ENCODE measurements around the gene SCIN.

Gene SCIN

GRCh38 chr7:12578930-12579640 lies 8.6 kb downstream of the SCIN start:
- TF ChIP-seq FOXM1 (IDR thresholded peaks at IDR 0.05; ENCODE audit: borderline replicate concordance, low read depth) (no peak), EP300 (IDR thresholded peaks at IDR 0.05; ENCODE audit: borderline replicate concordance) (no peak), USF1 (IDR thresholded peaks at IDR 0.05) (no peak), CREB1 (IDR thresholded peaks at IDR 0.05; ENCODE audit: low read depth) (no peak), TAF1 (IDR thresholded peaks at IDR 0.05; ENCODE audit: low read depth) (no peak), ZBTB7A (IDR thresholded peaks at IDR 0.05; ENCODE audit: low read depth) (no peak), RAD21 (IDR thresholded peaks at IDR 0.05; ENCODE audit: low read depth) (no peak), TCF12 (IDR thresholded peaks at IDR 0.05; ENCODE audit: low read depth) (no peak), CEBPB (IDR thresholded peaks at IDR 0.05) (no peak), MAX (IDR thresholded peaks at IDR 0.05) (no peak), YY1 (IDR thresholded peaks at IDR 0.05; ENCODE audit: low read depth) (no peak), EGR1 (IDR thresholded peaks at IDR 0.05) (no peak), TEAD4 (IDR thresholded peaks at IDR 0.05) (no peak), REST (IDR thresholded peaks at IDR 0.05; ENCODE audit: low read depth) (no peak), NFIC (IDR thresholded peaks at IDR 0.05) (no peak)

- no peak for TF ChIP-seq NFIC (IDR thresholded peaks at IDR 0.05)
- TF ChIP-seq RAD21 (IDR thresholded peaks at IDR 0.05; ENCODE audit: low read depth), result no peak
- TF ChIP-seq EGR1 (IDR thresholded peaks at IDR 0.05), result no peak
- TF ChIP-seq MAX (IDR thresholded peaks at IDR 0.05), result no peak
- no peak for TF ChIP-seq CREB1 (IDR thresholded peaks at IDR 0.05; ENCODE audit: low read depth)
- TF ChIP-seq EP300 (IDR thresholded peaks at IDR 0.05; ENCODE audit: borderline replicate concordance), result no peak
- no peak for TF ChIP-seq TEAD4 (IDR thresholded peaks at IDR 0.05)
- no peak for TF ChIP-seq TAF1 (IDR thresholded peaks at IDR 0.05; ENCODE audit: low read depth)
- TF ChIP-seq FOXM1 (IDR thresholded peaks at IDR 0.05; ENCODE audit: borderline replicate concordance, low read depth), result no peak
These were observed 11.4 kb downstream of the SCIN start for GRCh38 chr7:12581897-12582296.

- no peak for TF ChIP-seq EP300 (IDR thresholded peaks at IDR 0.05; ENCODE audit: borderline replicate concordance)
- TF ChIP-seq TCF12 (IDR thresholded peaks at IDR 0.05; ENCODE audit: low read depth), result no peak
- TF ChIP-seq FOXM1 (IDR thresholded peaks at IDR 0.05; ENCODE audit: borderline replicate concordance, low read depth), result no peak
- no peak for TF ChIP-seq CREB1 (IDR thresholded peaks at IDR 0.05; ENCODE audit: low read depth)
- TF ChIP-seq MAX (IDR thresholded peaks at IDR 0.05), result no peak
These were observed 11.8 kb downstream of the SCIN start for GRCh38 chr7:12582362-12582761.

- TF ChIP-seq RAD21 (IDR thresholded peaks at IDR 0.05; ENCODE audit: low read depth), result no peak
- TF ChIP-seq TAF1 (IDR thresholded peaks at IDR 0.05; ENCODE audit: low read depth), result no peak
- TF ChIP-seq NFIC (IDR thresholded peaks at IDR 0.05), result no peak
- no peak for TF ChIP-seq CEBPB (IDR thresholded peaks at IDR 0.05)
- TF ChIP-seq MAX (IDR thresholded peaks at IDR 0.05), result no peak
These were observed 12.7 kb downstream of the SCIN start for GRCh38 chr7:12583176-12583575.

- TF ChIP-seq CEBPB (IDR thresholded peaks at IDR 0.05) (no peak), FOXM1 (IDR thresholded peaks at IDR 0.05; ENCODE audit: borderline replicate concordance, low read depth) (no peak), TCF12 (IDR thresholded peaks at IDR 0.05; ENCODE audit: low read depth) (no peak), MAX (IDR thresholded peaks at IDR 0.05) (no peak), CREB1 (IDR thresholded peaks at IDR 0.05; ENCODE audit: low read depth) (no peak), USF1 (IDR thresholded peaks at IDR 0.05) (no peak), EP300 (IDR thresholded peaks at IDR 0.05; ENCODE audit: borderline replicate concordance) (no peak), EGR1 (IDR thresholded peaks at IDR 0.05) (no peak), YY1 (IDR thresholded peaks at IDR 0.05; ENCODE audit: low read depth) (no peak), NFIC (IDR thresholded peaks at IDR 0.05) (no peak), REST (IDR thresholded peaks at IDR 0.05; ENCODE audit: low read depth) (no peak), RAD21 (IDR thresholded peaks at IDR 0.05; ENCODE audit: low read depth) (no peak), TEAD4 (IDR thresholded peaks at IDR 0.05) (no peak)
These were observed 13.4 kb downstream of the SCIN start for GRCh38 chr7:12583922-12584321.

Data from Ishikawa (cell line).